ENCODE results near the gene IGSF21.

Gene IGSF21

GRCh38 chr1:18107369-18108298 is at the start of gene IGSF21:
IGSF21 (plus strand) TSS chr1:18107798; CDS start chr1:18108129, 331 bp downstream.
- no peak for DNase-seq

DNA sequence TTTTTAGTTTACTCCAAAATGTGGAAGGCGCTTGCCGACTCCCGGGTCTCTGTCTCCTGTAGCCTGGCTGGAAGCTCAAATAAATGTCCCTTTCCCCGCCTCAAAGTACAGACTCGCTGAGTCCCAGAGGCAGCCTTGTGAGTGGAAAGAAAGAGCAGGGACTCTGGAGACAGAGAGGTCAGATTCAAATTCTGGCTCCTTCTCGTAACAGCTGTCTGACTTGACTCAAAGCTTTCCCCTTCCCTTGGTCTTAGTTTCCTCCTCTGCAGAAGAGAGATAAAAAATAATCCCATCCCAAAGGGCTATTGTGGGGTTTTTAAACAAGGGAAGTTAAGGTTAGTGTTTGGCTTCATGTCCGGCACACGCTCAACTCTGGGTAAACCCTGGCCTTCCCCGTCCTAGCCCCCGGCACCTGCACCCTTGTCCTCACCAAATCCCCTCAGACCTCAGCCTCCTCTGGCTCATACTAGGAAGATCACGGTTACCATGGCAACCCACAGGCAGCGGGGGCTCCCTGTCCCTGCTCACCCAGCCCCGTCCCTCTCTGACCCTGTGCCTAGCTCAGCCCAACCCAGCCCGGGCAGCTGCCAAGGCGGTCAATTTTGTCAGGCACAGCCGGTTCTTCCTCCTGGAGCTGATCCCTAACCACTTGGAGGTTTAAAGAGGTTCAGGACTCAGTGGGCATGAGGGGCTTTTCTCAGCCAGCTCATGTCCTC is 49.2 kb upstream of the IGSF21 start:
- DNase-seq = no peak

DNA sequence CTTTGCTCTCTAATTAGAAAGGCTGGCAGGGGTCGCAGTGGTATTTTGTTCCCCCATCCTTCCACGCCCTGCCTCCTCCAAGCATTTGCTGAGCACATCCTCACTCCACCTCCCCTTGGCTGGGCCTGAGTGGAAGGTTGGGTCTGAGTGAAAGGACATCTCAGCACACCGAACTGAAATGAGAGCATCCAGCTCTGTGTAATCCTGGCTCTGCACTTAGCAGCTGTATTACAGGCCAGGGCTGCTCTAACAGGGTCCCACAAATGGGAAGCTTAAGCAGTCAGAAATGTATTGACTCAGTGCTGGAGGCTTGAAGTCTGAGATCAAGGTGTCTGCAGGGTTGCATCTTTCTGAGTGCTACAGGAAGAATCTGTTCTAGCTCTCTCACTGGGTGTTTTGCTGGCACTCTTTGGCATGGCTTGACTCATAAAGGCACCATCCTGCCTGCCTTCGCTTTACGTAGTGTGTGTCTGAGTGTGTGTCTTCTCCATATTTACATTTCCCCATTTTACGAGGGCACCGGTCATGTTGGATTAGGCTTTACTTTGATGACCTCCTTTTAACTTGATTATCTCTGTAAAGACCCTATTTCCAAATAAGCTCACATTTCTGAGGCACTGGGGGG is 48.5 kb upstream of the IGSF21 start:
- DNase-seq = no peak

- DNase-seq = no peak
These were observed 47.2 kb upstream of the IGSF21 start for GRCh38 chr1:18060366-18060765.

DNA sequence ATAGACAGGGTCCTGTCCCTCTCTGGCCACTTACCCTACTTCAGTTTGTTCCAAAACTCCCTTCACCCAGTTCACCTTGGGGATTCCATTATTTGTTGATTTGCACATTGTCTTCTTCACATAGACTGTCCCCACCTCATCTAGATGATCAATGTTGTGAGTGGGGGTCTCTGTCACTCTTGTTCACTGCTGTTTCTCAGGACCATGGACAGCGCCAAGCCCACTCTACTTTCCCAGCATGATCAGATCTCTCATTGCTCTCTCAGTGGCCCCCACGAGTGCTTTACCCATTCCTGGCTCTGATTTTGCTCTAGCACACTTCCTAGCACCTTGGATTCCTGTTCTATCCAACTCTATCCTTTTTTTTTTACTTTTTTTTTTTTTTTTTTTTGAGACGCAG is 45.4 kb upstream of the IGSF21 start:
- no peak for DNase-seq

DNA sequence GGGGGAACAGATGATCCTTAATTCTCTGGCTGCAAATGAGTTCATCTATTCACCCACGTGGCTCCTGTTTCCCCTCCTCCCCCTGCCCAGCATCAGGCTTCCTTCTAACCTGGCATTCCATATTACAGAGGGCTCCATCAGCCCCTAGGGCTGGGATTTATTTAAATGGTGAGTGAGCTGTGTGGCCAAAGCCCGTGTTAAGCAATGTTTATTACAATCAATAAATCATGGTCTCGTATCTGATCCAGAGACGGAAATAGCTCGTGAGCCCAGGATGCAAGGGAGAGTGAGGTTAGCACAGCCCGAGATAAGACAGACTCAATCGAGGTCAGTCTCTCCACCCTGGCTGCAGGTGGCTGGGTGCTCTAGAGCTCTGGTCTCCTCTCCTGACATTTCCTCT is 43.1 kb upstream of the IGSF21 start:
- DNase-seq = no peak

- no peak for DNase-seq
These were observed 41.0 kb upstream of the IGSF21 start for GRCh38 chr1:18066576-18066975.

- no peak for DNase-seq
These were observed 37.7 kb upstream of the IGSF21 start for GRCh38 chr1:18069903-18070302.

DNA sequence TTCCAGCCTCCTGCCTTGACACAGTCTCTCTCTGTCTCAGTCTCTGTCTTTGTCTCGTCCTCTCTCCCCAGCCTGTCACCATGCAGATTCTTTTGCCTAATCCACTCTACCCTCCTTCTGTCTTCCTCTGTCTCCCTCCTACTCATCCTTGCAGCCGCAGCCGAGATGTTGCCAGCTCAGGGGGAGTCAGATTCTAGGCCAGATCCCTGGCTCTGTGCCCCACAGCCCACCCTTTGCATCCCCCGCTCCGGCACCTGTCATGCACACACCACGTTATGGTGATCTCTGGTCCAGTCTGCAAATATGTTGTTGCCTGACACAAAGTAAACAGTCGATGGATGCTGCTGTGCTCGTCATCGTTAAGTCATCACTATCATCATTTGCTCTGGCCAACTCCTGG is 35.5 kb upstream of the IGSF21 start:
- DNase-seq = no peak

DNA sequence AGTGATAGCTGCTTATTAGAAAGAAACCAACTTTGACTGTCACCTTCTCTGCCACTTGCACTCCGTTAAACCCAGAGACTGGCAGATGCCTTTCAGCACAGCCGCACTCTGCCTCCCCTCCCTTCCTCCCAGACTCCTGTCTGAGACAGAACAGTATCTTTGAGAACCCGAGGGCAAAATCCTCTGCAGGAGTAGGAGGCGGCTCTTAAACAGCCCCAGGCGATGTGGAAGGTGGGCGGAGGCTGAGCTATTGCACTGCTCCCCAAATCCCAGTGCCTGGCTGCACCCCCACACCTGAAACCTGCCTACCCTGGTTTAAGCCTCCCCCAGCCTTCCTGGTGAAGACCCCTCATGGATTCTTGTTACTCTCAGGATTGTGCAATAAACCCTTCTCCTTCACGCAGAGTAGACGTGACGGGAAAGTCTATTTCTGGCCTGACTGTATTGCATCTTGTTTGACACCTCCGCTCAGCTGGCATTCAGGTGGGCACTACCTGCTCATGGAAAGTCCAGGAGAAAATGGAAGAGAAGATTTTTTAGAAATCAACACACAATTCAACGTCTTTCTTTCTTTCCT is 34.4 kb upstream of the IGSF21 start:
- DNase-seq = no peak

- DNase-seq = no peak
These were observed 29.9 kb upstream of the IGSF21 start for GRCh38 chr1:18077657-18078215.

GRCh38 chr1:18079941-18080735 is 27.5 kb upstream of the IGSF21 start:
- no peak for DNase-seq

DNA sequence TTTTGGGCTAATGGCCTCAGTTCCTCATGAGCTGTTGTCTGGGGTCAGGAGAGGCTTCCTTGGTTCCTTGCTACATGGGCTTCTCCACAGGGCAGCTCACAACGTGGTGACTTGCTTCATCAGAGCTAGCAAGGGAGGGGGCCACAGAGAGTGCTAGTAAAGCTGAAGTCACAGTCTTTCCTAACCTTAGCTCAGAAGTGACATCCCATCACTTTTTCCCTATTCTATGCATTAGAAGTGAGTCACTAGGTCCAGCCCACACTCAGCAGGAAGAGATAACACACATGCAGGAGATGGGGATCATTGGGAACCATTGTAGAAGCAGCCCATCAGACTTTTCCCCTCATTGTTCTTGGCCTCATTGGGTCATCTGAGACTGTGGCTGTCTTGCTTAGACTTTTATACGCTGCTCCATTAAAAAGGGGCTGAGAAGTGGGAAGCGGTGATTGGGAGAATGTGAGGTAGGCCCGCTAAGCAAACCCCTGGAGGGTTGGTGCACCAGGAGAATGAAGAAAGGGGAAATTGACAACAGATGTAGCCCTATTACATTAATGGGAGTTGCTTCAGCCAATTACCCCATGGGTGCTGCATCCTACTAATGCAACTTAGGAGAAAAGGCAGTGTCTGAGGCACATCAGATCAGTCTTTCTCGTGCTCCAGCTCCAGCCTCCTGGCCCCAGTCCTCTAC is 22.1 kb upstream of the IGSF21 start:
- DNase-seq = no peak

GRCh38 chr1:18088077-18088594 is 19.5 kb upstream of the IGSF21 start:
- DNase-seq = no peak

DNA sequence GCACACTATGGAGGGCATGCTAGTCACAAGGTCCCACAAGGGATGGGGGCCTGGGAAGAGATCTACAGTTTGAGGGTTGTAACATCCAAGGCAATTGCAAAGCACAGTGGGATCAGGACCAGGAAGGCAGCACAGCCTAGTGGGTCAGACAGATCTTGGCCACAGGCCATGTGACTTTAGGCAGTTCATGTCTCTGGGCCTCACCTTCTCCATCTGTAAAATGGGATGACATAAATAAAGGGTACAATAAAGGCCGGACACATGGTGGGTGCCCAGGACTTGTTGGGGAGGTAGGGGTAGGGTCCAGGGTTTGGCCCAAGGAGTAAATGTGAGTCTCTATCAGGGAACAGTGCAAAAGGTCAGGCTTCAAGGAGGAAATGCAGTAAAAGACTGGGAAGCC is 18.1 kb upstream of the IGSF21 start:
- no peak for DNase-seq

DNA sequence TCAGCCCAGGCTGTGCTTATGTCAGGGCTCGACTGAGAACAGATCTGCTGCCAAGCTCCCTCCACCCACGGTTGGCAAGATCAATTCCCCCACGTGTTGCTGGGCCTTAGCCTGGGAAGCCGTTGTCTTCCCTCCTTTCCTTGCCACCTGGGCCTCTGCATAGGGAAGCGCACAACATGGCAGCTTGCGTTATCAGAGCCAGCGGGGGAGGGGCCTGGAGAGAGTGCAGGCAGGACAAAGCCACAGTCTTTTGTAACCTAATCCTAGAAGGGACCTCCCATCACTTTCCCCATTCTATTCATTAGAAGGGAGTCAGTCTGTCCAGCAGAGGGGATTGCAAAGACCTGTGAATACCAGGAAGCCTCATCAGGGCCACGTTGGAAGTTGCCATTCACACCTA is 17.0 kb upstream of the IGSF21 start:
- DNase-seq = no peak

DNA sequence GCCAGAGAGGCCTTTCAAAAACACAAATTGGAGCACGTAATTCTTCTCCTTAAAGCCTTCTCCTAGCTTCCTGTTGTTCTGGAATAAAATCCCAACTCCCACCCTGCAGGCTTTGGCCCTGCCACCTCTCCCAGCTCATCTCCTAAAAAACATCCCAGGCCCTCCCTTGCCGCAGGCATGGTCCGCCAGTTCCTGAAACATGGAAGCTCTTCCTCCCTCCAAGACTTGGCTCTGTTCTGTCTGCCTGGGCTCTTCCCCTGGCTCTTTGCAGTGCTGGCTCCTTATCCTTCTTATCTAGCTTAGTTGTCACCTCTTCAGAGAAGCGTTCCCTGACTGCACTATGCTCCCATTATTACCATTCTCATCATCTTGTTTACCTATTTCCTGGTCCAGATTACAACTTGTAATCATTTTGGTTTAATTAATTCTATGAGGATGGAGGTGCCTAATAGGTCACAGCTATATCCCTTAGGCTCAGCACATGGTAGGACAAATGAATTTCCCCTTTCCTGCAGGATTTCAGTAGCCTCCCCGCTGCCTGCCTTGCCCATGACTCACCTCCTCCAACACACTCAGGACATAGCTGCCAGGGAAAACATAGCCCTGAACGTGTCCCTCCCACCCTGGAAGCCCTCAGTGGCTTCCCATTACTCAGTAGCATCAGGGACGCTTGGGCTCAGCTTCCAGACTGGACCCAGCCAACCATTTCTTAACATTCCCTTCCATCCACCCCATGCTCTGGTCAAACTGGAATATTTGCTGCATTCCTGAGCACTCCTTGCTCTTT is 15.7 kb upstream of the IGSF21 start:
- DNase-seq = no peak

- DNase-seq = no peak
These were observed 14.4 kb upstream of the IGSF21 start for GRCh38 chr1:18093193-18093592.

GRCh38 chr1:18093646-18094045 is 14.0 kb upstream of the IGSF21 start:
- no peak for DNase-seq

- no peak for DNase-seq
These were observed 13.5 kb upstream of the IGSF21 start for GRCh38 chr1:18094096-18094495.

Data from hippocampal formation (tissue), 2 donors.